Stomach smooth muscle (tissue), 2 donors: Measurements from ENCODE around the gene MACC1.
"Not testable (repeated sequence)": the region's sequence is repeated elsewhere in the genome, so short reads cannot be mapped to it uniquely, and the experiment has no call there.

Source experiments
- H3K27ac ChIP-seq: one replicate; pipeline ENCODE4 v1.7.0; 2013; ENCODE audit warnings: mild to moderate bottlenecking, low read length, inconsistent platforms
- H3K27me3 ChIP-seq, 2 donors: one replicate each; pipeline ENCODE4 v1.7.0; 2013; ENCODE audit warnings: low read length in 2 of 2; ENCODE audit not compliant: insufficient read depth in 2 of 2, control insufficient read depth in 1 of 2
- H3K36me3 ChIP-seq, 2 donors: one replicate each; pipeline ENCODE4 v1.7.0; 2013; ENCODE audit warnings: low read length in 2 of 2; ENCODE audit not compliant: control insufficient read depth in 2 of 2, insufficient read depth in 2 of 2
- H3K4me1 ChIP-seq: one replicate; pipeline ENCODE4 v1.7.0; 2013; ENCODE audit warnings: low read length; ENCODE audit not compliant: control insufficient read depth, insufficient read depth
- H3K4me3 ChIP-seq, 2 donors: one replicate each; pipeline ENCODE4 v1.7.0; 2013; ENCODE audit warnings: low read length in 2 of 2
- H3K9ac ChIP-seq, 2 donors: one replicate each; pipeline ENCODE4 v1.7.0; 2013; ENCODE audit warnings: low read length in 2 of 2, mild to moderate bottlenecking in 1 of 2
- H3K9me3 ChIP-seq, 2 donors: one replicate each; pipeline ENCODE4 v1.7.0; 2013; ENCODE audit warnings: low read length in 2 of 2; ENCODE audit not compliant: control insufficient read depth in 2 of 2
- donor health status: healthy.
- donor health status: Pancreatic carcinoma.

Gene MACC1

GRCh38 chr7:20193873-20194272 is 23.3 kb downstream of the MACC1 start:
- H3K4me1 ChIP-seq = no peaks in the 10 kb centered on the region
- no peak overlapping the region for H3K27ac ChIP-seq
- H3K27me3 ChIP-seq = no peaks in the 10 kb centered on the region
- no peak overlapping the region for H3K4me3 ChIP-seq
- H3K9me3 ChIP-seq = peaks cover 0 to 5% of the 10 kb centered on the region in 2 donors
- no peak overlapping the region for H3K9ac ChIP-seq
- no peaks in the 10 kb centered on the region for H3K36me3 ChIP-seq

DNA sequence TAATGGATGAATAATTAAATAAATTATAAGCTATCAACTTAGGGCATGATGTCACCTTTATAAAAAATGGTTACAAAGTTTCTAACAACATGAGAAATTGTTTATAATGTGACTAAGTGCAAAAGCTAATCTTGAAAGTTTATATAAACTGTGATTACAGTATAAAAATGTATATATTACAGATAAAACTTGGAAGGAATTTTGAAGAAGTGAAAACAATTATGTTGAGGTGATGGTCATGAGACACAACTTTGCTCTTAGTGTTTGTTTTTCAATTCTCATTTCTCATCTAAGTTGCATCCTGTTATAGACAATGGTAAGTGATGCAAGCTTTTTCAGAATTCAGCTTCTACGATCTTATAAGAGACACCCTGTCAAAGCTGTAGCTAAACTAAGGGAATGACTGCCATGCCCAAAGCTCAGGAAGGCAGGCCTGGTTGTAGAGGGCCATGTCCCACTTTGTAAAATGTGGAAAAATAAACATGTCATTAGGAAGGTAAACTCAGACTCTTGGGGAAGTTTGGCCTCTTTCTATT is 23.9 kb downstream of the MACC1 start:
- H3K4me1 ChIP-seq = no peaks in the 10 kb centered on the region
- no peak overlapping the region for H3K27ac ChIP-seq
- H3K4me3 ChIP-seq = no peak overlapping the region
- H3K27me3 ChIP-seq = no peaks in the 10 kb centered on the region
- H3K9me3 ChIP-seq = peaks cover 0 to 5% of the 10 kb centered on the region in 2 donors
- H3K36me3 ChIP-seq = no peaks in the 10 kb centered on the region
- no peak overlapping the region for H3K9ac ChIP-seq

GRCh38 chr7:20191391-20191869 is 25.8 kb downstream of the MACC1 start:
- peaks cover 0 to 5% of the 10 kb centered on the region in 2 donors for H3K9me3 ChIP-seq
- H3K4me1 ChIP-seq = no peaks in the 10 kb centered on the region
- no peak overlapping the region for H3K4me3 ChIP-seq
- H3K27me3 ChIP-seq = no peaks in the 10 kb centered on the region
- H3K27ac ChIP-seq = no peak overlapping the region
- no peak overlapping the region for H3K9ac ChIP-seq
- no peaks in the 10 kb centered on the region for H3K36me3 ChIP-seq

- Histone ChIP-seq H3K4me3 (no peak overlapping the region), H3K27ac (no peak overlapping the region), H3K4me1 (no peaks in the 10 kb centered on the region), H3K36me3 (no peaks in the 10 kb centered on the region), H3K9ac (no peak overlapping the region), H3K9me3 (peaks cover 0 to 5% of the 10 kb centered on the region in 2 donors), H3K27me3 (no peaks in the 10 kb centered on the region)
Observed at GRCh38 chr7:20190560-20191390, 26.4 kb downstream of the MACC1 start.

GRCh38 chr7:20189852-20190251 is 27.3 kb downstream of the MACC1 start:
- Histone ChIP-seq H3K4me1 (no peaks in the 10 kb centered on the region), H3K9me3 (peaks cover 0 to 5% of the 10 kb centered on the region in 2 donors), H3K9ac (no peak overlapping the region), H3K27me3 (no peaks in the 10 kb centered on the region), H3K27ac (no peak overlapping the region), H3K36me3 (no peaks in the 10 kb centered on the region), H3K4me3 (no peak overlapping the region)

GRCh38 chr7:20188567-20188966 is 28.6 kb downstream of the MACC1 start:
- no peaks in the 10 kb centered on the region for H3K27me3 ChIP-seq
- no peak overlapping the region for H3K27ac ChIP-seq
- peaks cover 0 to 5% of the 10 kb centered on the region in 2 donors for H3K9me3 ChIP-seq
- no peaks in the 10 kb centered on the region for H3K4me1 ChIP-seq
- H3K36me3 ChIP-seq = no peaks in the 10 kb centered on the region
- no peak overlapping the region for H3K4me3 ChIP-seq
- no peak overlapping the region for H3K9ac ChIP-seq

DNA sequence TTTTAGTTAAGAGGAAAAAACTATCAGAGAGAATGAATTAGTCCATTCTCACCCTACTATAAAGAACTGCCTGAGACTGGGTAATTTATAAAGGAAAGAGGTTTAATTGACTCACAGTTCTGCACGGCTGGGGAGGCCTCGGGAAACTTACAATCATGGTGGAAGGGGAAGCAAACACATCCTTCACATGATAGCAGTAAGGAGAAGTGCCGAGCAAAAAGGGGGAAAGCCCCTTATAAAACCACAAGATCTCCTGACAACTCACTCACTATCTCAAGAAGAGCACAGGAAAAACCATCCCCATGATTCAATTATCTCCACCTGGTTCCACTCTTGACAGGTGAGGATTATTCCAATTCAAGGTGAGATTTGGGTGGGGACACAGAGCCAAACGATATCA is 29.3 kb downstream of the MACC1 start:
- H3K4me1 ChIP-seq, H3K36me3 ChIP-seq, H3K4me3 ChIP-seq: not testable (repeated sequence)

DNA sequence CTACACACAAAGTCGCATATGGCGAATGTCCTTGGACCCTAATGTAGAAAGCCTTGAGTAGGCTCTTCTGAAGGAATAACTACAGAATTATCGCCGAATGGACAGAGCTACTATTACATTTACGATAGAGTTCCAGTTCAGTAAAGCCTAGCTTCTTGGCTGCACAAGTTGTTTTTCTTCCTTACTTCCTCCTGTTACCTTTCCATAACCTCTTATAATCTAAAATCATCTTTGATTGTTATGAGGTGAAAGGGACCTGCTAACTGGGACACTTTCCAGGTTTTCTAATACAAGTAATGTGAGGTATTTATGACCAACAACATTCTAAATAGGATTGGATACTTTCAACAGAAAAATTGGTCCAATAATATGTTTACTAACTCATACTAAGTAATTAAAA is 31.2 kb downstream of the MACC1 start:
- H3K9me3 ChIP-seq = peaks cover 0 to 5% of the 10 kb centered on the region in 2 donors
- H3K27ac ChIP-seq = no peak overlapping the region
- no peaks in the 10 kb centered on the region for H3K36me3 ChIP-seq
- H3K4me3 ChIP-seq = no peak overlapping the region
- no peaks in the 10 kb centered on the region for H3K27me3 ChIP-seq
- no peaks in the 10 kb centered on the region for H3K4me1 ChIP-seq
- H3K9ac ChIP-seq = no peak overlapping the region

More for the DNA sequence above, 29.3 kb downstream of the MACC1 start:
- H3K9me3 ChIP-seq, H3K27me3 ChIP-seq, H3K27ac ChIP-seq, H3K9ac ChIP-seq: not testable (repeated sequence)

GRCh38 chr7:20183086-20183485 is 34.1 kb downstream of the MACC1 start:
- no peak overlapping the region for H3K27ac ChIP-seq
- H3K4me1 ChIP-seq = no peaks in the 10 kb centered on the region
- H3K9me3 ChIP-seq = no peaks in the 10 kb centered on the region
- no peaks in the 10 kb centered on the region for H3K27me3 ChIP-seq
- no peak overlapping the region for H3K4me3 ChIP-seq
- no peak overlapping the region for H3K9ac ChIP-seq
- H3K36me3 ChIP-seq = no peaks in the 10 kb centered on the region

DNA sequence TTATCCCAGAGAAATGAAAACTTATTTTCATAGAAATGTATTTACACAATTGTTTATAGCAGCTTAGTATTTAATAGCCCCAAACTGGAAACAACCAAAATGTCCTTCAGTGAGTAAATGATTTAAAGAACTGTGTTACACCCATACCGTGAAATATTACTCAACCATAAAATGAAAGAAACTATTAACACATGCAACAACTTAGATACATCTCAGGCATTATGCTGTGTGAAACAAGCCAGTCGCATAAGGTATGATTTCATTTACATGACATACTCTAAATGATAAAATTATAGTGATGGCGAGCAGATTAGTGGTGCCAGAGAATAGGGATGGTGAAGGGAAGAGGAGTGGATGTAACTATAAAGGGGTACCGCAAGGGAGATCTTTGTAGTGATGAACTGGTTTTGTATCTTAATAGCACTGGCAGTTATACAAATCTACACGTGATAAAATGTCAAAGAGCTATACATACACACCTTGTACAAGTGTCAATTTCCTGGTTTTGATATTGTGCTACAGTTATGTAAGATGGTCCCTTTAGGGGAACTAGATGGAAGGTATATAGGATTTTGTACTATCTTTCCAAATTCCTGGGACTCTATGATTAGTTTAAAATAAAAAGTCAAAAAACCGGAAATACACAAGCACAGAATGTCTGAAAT is 40.5 kb downstream of the MACC1 start:
- H3K9ac ChIP-seq = no peak overlapping the region
- no peak overlapping the region for H3K4me3 ChIP-seq
- no peaks in the 10 kb centered on the region for H3K4me1 ChIP-seq
- no peaks in the 10 kb centered on the region for H3K9me3 ChIP-seq
- H3K27me3 ChIP-seq = no peaks in the 10 kb centered on the region
- H3K27ac ChIP-seq = no peak overlapping the region
- H3K36me3 ChIP-seq = no peaks in the 10 kb centered on the region
